ENCODE measurements around the gene ZFYVE19.

- TF ChIP-seq CTCF (conservative IDR thresholded peaks at IDR 0.05 in 1 of 2, IDR thresholded peaks at IDR 0.05 in 1 of 2; ENCODE audit: low read depth in 1 of 2, low read length in 2 of 2) (no peak), EZH2 (IDR thresholded peaks at IDR 0.05; ENCODE audit: low read length, missing control alignments) (no peak)
Measured at GRCh38 chr15:40832903-40833302, 26.0 kb downstream of the ZFYVE19 start.

Data from fibroblast of lung (primary cell).